ENCODE data around the gene JARID2.

Gene JARID2

DNA sequence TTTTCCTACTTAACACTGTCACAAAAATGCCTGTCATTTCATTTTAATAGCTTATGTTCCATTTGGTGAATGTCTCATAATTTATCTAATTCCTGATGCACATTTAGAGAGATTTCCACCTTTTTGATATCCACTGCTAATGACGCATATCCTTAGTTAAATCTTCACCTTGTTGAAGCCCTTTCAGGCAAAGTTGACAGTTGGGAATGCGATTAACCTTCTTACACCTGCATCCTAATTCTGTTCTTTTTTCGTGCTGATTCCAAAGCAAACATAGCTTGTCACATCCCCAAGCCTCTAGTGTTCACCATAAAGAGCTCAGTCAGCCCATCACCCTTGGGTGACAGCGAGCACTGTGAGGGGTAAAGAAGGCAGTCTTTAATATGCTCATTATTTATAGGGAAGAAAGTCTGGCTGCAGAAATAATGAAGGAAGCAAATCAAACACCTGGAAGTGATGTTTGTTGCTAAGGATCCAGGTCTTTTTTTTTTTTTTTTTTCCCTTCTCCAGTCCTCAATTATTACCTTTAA is 211.3 kb downstream of the JARID2 start:
- TF ChIP-seq, protein P1, sequence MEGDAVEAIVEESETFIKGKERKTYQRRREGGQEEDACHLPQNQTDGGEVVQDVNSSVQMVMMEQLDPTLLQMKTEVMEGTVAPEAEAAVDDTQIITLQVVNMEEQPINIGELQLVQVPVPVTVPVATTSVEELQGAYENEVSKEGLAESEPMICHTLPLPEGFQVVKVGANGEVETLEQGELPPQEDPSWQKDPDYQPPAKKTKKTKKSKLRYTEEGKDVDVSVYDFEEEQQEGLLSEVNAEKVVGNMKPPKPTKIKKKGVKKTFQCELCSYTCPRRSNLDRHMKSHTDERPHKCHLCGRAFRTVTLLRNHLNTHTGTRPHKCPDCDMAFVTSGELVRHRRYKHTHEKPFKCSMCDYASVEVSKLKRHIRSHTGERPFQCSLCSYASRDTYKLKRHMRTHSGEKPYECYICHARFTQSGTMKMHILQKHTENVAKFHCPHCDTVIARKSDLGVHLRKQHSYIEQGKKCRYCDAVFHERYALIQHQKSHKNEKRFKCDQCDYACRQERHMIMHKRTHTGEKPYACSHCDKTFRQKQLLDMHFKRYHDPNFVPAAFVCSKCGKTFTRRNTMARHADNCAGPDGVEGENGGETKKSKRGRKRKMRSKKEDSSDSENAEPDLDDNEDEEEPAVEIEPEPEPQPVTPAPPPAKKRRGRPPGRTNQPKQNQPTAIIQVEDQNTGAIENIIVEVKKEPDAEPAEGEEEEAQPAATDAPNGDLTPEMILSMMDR (conservative IDR thresholded peaks at IDR 0.05; ENCODE audit: low read depth): no peak
- no peak overlapping the region for H3K27ac ChIP-seq
- ChIA-PET CTCF (interaction anchor here (1.3 kb wide), 1 partner anchor 18 kb away, joined by 5 read pairs; no protein-coding TSS in a partner anchor), POLR2A (ENCODE audit: low non-redundant PET) (no interaction called here)
- DNase-seq (ENCODE audit: low spot score): no peak

DNA sequence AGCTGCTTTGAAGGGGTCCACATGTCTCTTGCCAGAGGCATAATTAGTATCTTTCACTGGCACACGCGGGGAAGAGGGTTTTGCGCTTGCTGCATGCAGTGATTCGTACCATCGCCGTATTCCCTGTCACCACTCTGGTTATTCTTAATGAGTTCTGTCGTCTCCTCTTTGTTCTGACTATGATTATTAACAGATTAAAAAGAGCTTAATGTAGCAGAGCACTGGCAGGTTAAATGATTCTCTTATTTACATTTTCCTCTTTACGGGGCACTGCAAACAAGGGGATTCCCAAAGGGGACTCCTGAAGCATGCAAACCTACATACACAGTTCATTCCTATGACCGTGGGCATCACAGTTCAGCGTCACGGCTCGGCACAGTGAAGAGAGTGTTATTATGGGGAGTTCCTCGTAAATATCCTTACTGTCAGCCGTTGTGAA is 212.2 kb downstream of the JARID2 start:
- CTCF ChIA-PET: interaction anchor here (0.6 to 1.3 kb wide), 2 partner anchors 17 to 33 kb away, joined by 4 to 5 read pairs; no protein-coding TSS in a partner anchor
- H3K27ac ChIP-seq: no peak overlapping the region
- TF ChIP-seq, protein P1 (conservative IDR thresholded peaks at IDR 0.05; ENCODE audit: low read depth): no peak
- DNase-seq (ENCODE audit: low spot score): no peak
- POLR2A ChIA-PET (ENCODE audit: low non-redundant PET): no interaction called here

GRCh38 chr6:15460110-15460727 is 214.3 kb downstream of the JARID2 start:
- TF ChIP-seq, protein P1 (conservative IDR thresholded peaks at IDR 0.05; ENCODE audit: low read depth): no peak
- H3K27ac ChIP-seq: no peak overlapping the region
- no peak for DNase-seq (ENCODE audit: low spot score)
- CTCF ChIA-PET: no interaction called here
- POLR2A ChIA-PET (ENCODE audit: low non-redundant PET): no interaction called here

DNA sequence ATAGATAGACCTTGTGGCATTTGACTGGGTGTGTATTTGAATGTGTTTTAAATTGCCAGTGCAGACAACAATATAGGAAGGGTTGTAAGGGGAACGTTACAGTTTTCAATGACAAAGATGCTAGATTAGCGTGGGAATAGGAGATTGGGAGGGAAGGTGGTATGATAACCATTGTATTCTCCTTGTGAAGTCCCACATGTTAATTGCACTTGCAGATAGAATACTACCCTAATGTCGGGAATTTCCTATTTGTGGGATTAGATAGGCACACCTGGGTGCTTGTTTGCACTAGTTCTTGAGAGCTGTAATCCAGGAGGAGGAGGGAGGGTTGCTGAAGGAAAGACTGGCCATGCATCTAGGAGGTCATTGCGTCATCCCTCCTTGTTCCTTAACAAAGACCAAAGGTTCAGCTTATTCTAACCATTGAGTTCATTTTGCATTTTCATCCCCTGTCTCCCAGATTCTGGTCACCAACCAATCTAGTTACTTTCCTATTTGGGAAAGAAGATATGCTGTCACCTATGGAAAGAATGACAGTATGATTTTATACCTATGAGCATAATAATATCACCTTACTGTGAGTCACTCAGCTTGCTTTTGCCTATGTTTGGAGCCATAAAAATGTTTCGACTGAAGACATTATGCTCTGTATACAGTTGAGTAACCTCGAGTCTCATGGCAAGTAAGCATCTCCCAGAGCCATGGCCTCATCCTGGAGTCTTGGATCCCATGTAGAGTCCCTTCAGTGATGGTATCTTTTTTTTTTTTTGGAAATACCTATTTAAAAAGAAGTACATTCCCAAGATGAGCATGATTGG is 215.5 kb downstream of the JARID2 start:
- TF ChIP-seq, protein P1 (conservative IDR thresholded peaks at IDR 0.05; ENCODE audit: low read depth): no peak
- CTCF ChIA-PET: no interaction called here
- no peak overlapping the region for H3K27ac ChIP-seq

DNA sequence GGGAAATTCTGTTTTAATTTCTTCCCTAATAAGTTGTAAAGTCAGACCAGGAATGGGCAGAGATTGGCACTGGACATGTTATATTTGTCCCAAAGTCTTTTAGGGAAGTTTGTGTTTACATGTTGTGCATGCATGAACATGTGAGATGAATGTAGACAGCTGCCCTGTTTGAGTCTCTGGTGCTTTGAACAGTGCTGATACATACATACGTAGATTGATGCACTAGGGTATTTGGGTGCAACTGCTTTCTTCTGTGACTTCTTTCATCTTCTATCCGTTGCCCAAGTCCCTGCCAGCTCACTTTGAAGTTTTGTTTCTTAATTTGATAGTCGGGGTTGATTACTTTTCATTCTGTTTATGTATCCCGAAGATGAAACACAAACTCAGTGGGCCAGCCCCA is 216.4 kb downstream of the JARID2 start:
- ChIA-PET CTCF (no interaction called here), POLR2A (ENCODE audit: low non-redundant PET) (no interaction called here)
- H3K27ac ChIP-seq: no peak overlapping the region
- DNase-seq (ENCODE audit: low spot score): no peak
- TF ChIP-seq, protein P1 (conservative IDR thresholded peaks at IDR 0.05; ENCODE audit: low read depth): no peak

More for the DNA sequence above, 215.5 kb downstream of the JARID2 start:
- DNase-seq (ENCODE audit: low spot score): no peak
- POLR2A ChIA-PET (ENCODE audit: low non-redundant PET): no interaction called here

DNA sequence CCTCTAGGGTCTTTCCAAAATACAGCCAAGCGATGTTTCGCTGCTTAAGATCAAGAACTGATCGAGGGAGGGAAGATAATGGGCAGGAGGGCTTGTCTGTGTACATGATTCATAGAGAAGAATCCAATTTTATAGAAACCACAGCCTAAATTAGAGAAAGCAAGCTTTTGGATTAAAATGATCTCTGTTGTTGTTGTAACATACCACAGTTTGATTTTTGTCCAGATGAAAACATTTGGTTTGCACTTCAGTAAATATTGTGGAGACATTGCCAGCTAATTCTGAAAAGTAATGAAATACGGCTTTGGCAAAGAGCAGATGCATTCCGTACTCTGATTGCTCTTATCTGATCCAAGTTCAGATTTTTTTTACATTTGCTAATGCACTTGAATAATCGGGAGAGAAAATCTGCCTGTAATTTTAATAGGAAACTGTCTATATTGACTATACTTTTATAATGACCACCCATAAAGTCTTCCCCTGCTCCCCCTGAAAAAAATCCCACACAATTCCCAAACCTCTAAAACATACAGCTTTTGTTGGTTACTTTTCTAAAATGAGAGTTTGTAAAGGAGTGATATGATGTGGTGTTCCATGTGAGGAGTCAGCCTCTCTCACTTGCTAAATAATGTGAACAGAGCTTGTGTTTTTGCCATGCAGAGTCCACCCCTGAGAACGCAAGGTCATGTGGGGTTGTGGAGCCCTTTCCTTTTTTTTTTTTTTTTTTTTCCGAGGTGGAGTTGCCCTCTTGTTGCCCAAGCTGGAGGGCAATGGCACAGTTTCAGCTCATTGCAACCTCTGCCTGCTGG is 217.1 kb downstream of the JARID2 start:
- TF ChIP-seq, protein P1 (conservative IDR thresholded peaks at IDR 0.05; ENCODE audit: low read depth): no peak
- no peak overlapping the region for H3K27ac ChIP-seq
- no peak for DNase-seq (ENCODE audit: low spot score)
- CTCF ChIA-PET: no interaction called here
- POLR2A ChIA-PET (ENCODE audit: low non-redundant PET): no interaction called here

Measured in RWPE1 (cell line).